IPS-20b (cell line): ENCODE data around the gene SLC39A11.
"Not testable (repeated sequence)": the region's sequence is repeated elsewhere in the genome, so short reads cannot be mapped to it uniquely, and the experiment has no call there.

Source experiments
- H3K27ac ChIP-seq: one replicate; pipeline ENCODE4 v1.5.1; 2013; ENCODE audit warnings: low read length
- H3K27me3 ChIP-seq: 2 replicates; pipeline ENCODE4 v1.6.1; 2013; ENCODE audit warnings: mild to moderate bottlenecking, low read length, inconsistent platforms; ENCODE audit not compliant: insufficient read depth
- H3K36me3 ChIP-seq: 2 replicates; pipeline ENCODE4 v1.6.1; 2013; ENCODE audit warnings: low read depth, mild to moderate bottlenecking, inconsistent platforms, low read length, moderate library complexity; ENCODE audit not compliant: insufficient read depth
- H3K4me1 ChIP-seq: 2 replicates; pipeline ENCODE4 v1.6.1; 2013; ENCODE audit warnings: mild to moderate bottlenecking, control low read depth, inconsistent platforms, low read length, moderate library complexity; ENCODE audit not compliant: insufficient read depth
- H3K4me3 ChIP-seq: 2 replicates; pipeline ENCODE4 v1.5.1; 2013; ENCODE audit warnings: mild to moderate bottlenecking, low read length, inconsistent platforms
- H3K9ac ChIP-seq: 2 replicates; pipeline ENCODE4 v1.6.1; 2013; ENCODE audit warnings: low read depth, mild to moderate bottlenecking, inconsistent platforms, low read length, moderate library complexity
- H3K9me3 ChIP-seq: 2 replicates; pipeline ENCODE4 v1.6.1; 2013; ENCODE audit warnings: mild to moderate bottlenecking, low read depth, low read length, inconsistent platforms; ENCODE audit not compliant: insufficient read depth

Gene SLC39A11

GRCh38 chr17:72946696-72947095 lies 145.8 kb downstream of the SLC39A11 start:
- Histone ChIP-seq H3K9ac (no peak overlapping the region), H3K36me3 (no peaks in the 10 kb centered on the region), H3K4me1 (no peaks in the 10 kb centered on the region), H3K27ac (no peak overlapping the region), H3K27me3 (no peaks in the 10 kb centered on the region), H3K9me3 (no peaks in the 10 kb centered on the region), H3K4me3 (no peak overlapping the region)

DNA sequence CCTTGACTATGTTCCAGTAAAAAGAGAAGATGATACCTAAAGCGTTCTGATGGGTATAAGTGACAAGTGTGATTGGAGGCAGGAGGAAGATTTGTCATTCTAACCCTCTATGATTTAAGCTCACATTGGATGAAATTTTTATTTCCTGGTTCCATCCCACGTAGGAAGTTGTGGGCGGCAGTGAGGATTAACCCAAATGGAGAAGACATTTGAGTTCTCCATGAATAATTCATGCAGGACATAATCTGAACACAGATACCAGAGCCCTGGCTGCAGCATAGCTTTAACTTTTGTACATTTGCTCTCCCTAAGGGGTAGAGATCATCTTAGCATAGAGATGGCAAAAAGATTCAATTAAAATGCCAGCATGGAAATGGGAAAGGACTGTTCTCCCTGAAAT lies 146.3 kb downstream of the SLC39A11 start:
- Histone ChIP-seq H3K9ac (no peak overlapping the region), H3K4me3 (no peak overlapping the region), H3K4me1 (no peaks in the 10 kb centered on the region), H3K27ac (no peak overlapping the region), H3K27me3 (no peaks in the 10 kb centered on the region), H3K9me3 (no peaks in the 10 kb centered on the region), H3K36me3 (no peaks in the 10 kb centered on the region)

- Histone ChIP-seq H3K9ac (no peak overlapping the region), H3K27ac (no peak overlapping the region), H3K36me3 (no peaks in the 10 kb centered on the region), H3K4me1 (no peaks in the 10 kb centered on the region), H3K4me3 (no peak overlapping the region), H3K9me3 (no peaks in the 10 kb centered on the region), H3K27me3 (no peaks in the 10 kb centered on the region)
These were observed 147.0 kb downstream of the SLC39A11 start for GRCh38 chr17:72945473-72945872.

- H3K27me3 ChIP-seq, result no peaks in the 10 kb centered on the region
- no peaks in the 10 kb centered on the region for H3K4me1 ChIP-seq
- no peak overlapping the region for H3K9ac ChIP-seq
- H3K27ac ChIP-seq, result no peak overlapping the region
- no peak overlapping the region for H3K4me3 ChIP-seq
- no peaks in the 10 kb centered on the region for H3K9me3 ChIP-seq
- no peaks in the 10 kb centered on the region for H3K36me3 ChIP-seq
These were observed 148.4 kb downstream of the SLC39A11 start for GRCh38 chr17:72943826-72944689.

GRCh38 chr17:72942579-72942978 lies 149.9 kb downstream of the SLC39A11 start:
- H3K27me3 ChIP-seq, result no peaks in the 10 kb centered on the region
- no peak overlapping the region for H3K27ac ChIP-seq
- H3K36me3 ChIP-seq, result no peaks in the 10 kb centered on the region
- H3K4me3 ChIP-seq, result no peak overlapping the region
- no peaks in the 10 kb centered on the region for H3K4me1 ChIP-seq
- H3K9ac ChIP-seq, result no peak overlapping the region
- H3K9me3 ChIP-seq, result no peaks in the 10 kb centered on the region

GRCh38 chr17:72940496-72940895 lies 152.0 kb downstream of the SLC39A11 start:
- no peak overlapping the region for H3K4me3 ChIP-seq
- no peaks in the 10 kb centered on the region for H3K27me3 ChIP-seq
- no peak overlapping the region for H3K9ac ChIP-seq
- no peaks in the 10 kb centered on the region for H3K4me1 ChIP-seq
- H3K27ac ChIP-seq, result no peak overlapping the region
- no peaks in the 10 kb centered on the region for H3K9me3 ChIP-seq
- H3K36me3 ChIP-seq, result no peaks in the 10 kb centered on the region

DNA sequence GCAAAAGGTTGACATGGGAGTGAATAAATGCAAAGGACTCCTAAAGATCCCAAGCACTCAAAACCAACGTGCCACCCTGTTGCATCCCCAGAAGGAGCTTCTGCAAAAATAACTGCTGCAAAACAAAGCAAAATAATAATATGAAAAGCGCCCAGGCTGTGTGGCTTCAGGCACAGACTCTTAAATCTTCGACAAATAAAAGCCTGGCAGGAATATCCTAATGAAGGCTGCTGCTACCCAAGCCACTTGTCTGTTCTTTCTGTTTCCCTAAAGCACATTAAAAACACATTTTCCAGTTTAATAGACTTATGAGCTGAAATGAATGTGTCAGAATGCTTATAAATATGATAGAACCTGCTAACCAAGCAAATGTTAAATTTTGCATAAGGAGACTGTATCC lies 154.0 kb downstream of the SLC39A11 start:
- Histone ChIP-seq H3K9ac (no peak overlapping the region), H3K27me3 (no peaks in the 10 kb centered on the region), H3K4me1 (no peaks in the 10 kb centered on the region), H3K36me3 (no peaks in the 10 kb centered on the region), H3K4me3 (no peak overlapping the region), H3K27ac (no peak overlapping the region), H3K9me3 (no peaks in the 10 kb centered on the region)

DNA sequence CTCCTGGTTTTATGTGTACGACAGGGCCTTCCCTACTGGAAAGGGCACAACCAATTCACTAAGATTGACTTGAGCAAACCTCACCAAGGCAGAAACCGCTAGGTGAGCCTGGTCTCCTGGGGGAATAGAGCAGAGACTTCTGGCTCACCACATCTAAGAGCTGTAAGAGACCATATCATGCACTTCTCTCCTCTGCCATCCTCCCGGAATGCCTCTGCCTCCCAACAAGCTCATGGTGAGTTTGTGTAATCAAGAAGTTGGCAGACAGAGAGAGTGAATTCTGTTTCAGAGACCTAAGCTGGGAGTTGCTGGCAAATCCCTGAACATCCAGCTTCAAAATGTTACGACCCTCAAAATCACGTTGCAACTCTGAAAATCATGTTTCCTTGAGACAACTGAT lies 154.8 kb downstream of the SLC39A11 start:
- no peaks in the 10 kb centered on the region for H3K4me1 ChIP-seq
- H3K4me3 ChIP-seq, result no peak overlapping the region
- H3K9ac ChIP-seq, result no peak overlapping the region
- H3K27ac ChIP-seq, result no peak overlapping the region
- no peaks in the 10 kb centered on the region for H3K9me3 ChIP-seq
- H3K27me3 ChIP-seq, result no peaks in the 10 kb centered on the region
- H3K36me3 ChIP-seq, result no peaks in the 10 kb centered on the region

- H3K36me3 ChIP-seq, H3K9me3 ChIP-seq, H3K27ac ChIP-seq, H3K27me3 ChIP-seq, H3K4me1 ChIP-seq, H3K9ac ChIP-seq, H3K4me3 ChIP-seq: not testable (repeated sequence)
These were observed 155.2 kb downstream of the SLC39A11 start for GRCh38 chr17:72937254-72937653.

DNA sequence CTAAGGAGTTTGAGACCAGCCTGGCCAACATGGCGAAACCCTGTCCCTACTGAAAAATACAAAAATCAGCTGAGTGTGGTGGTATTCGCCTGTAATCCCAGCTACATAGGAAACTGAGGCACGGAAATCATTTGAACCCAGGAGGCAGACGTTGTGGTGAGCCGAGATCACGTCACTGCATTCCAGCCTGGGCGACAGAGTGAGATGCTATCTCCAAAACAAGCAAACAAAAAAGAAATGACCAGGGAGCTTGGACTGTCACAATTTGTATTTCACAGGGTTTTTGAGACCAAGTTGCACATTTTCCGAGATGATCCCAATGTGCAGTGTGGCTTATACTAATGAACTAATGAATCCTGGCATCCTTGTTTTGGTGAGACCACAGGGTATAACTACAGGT lies 156.5 kb downstream of the SLC39A11 start:
- no peaks in the 10 kb centered on the region for H3K4me1 ChIP-seq
- no peak overlapping the region for H3K4me3 ChIP-seq
- no peaks in the 10 kb centered on the region for H3K9me3 ChIP-seq
- no peak overlapping the region for H3K27ac ChIP-seq
- H3K9ac ChIP-seq, result no peak overlapping the region
- no peaks in the 10 kb centered on the region for H3K36me3 ChIP-seq
- H3K27me3 ChIP-seq, result no peaks in the 10 kb centered on the region

GRCh38 chr17:72934927-72935326 lies 157.6 kb downstream of the SLC39A11 start:
- H3K9me3 ChIP-seq, result no peaks in the 10 kb centered on the region
- H3K9ac ChIP-seq, result no peak overlapping the region
- H3K36me3 ChIP-seq, result no peaks in the 10 kb centered on the region
- H3K4me3 ChIP-seq, result no peak overlapping the region
- H3K4me1 ChIP-seq, result no peaks in the 10 kb centered on the region
- no peak overlapping the region for H3K27ac ChIP-seq
- no peaks in the 10 kb centered on the region for H3K27me3 ChIP-seq

DNA sequence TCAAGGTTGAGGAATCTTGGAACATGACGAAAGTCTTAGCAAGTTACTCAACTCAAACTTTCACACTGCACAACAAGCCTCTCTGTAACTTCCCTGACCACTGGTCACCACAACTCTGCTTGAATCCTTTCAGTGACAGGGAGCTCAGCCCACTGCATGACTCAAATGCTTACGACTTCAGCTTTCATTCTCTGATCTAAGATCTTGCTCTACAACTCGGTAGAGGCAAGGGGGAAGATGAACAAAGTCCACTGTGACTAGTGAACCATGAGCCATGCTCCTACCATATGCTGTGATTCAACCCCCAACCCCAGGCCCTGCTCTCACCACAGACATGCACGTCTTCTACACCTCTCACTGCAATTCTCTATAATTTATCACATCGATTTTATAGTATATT lies 160.9 kb downstream of the SLC39A11 start:
- no peak overlapping the region for H3K27ac ChIP-seq
- H3K9ac ChIP-seq, result no peak overlapping the region
- H3K27me3 ChIP-seq, result no peaks in the 10 kb centered on the region
- no peaks in the 10 kb centered on the region for H3K9me3 ChIP-seq
- no peaks in the 10 kb centered on the region for H3K36me3 ChIP-seq
- H3K4me3 ChIP-seq, result no peak overlapping the region
- no peaks in the 10 kb centered on the region for H3K4me1 ChIP-seq
